GM12878 (cell line): Measurements from ENCODE around the gene SLC2A1. TPM values are rescaled to one million over a fixed set of nuclear protein-coding genes. Genes with fewer than 3 reads are reported as not detected.

Source experiments
- ATAC-seq: fragments of 200-7000 bp; cut with Tn5 transposase; 3 replicates; pipeline ENCODE4 v1.9.1; 2020; ENCODE audit warnings: mild to moderate bottlenecking, moderate library complexity
- BruUV-seq: library from RNA; stranded (reverse); fragments of 400-500 nt; replicated peaks from 2 replicates; lab custom pipeline; 2021; lab: Mats Ljungman, UMichigan
- CTCF ChIA-PET: fragments of 300-600 bp; sonication (Branson Sonifier 250); formaldehyde crosslinking; extraction: SDS; loops from one replicate; lab custom pipeline; 2021; ENCODE audit warnings: inconsistent platforms; lab: Yijun Ruan, JAX
- POLR2A ChIA-PET: fragments of 350-600 bp; formaldehyde crosslinking; extraction: SDS; loops from one replicate; lab custom pipeline; 2021; ENCODE audit warnings: inconsistent platforms; lab: Charles Lee
- RAD21 ChIA-PET: fragments of 300-600 bp; sonication (Branson Sonifier 250); formaldehyde crosslinking; loops from one replicate; lab custom pipeline; 2023; ENCODE audit warnings: antibody characterized with exemption; ENCODE audit not compliant: unreplicated experiment; lab: Charles Lee
- SMC1A ChIA-PET: fragments of 300-600 bp; sonication (Branson Sonifier 250); formaldehyde crosslinking; loops from one replicate; lab custom pipeline; 2023; ENCODE audit not compliant: unreplicated experiment, uncharacterized antibody; lab: Charles Lee
- DNase-seq: peaks from one replicate; pipeline ENCODE4 v3.0.0-alpha.2; 2011; ENCODE audit warnings: low read depth, low spot score
- FAIRE-seq: peaks from 3 replicates; lab custom pipeline; 2011; peaks lifted over from hg19 to GRCh38; lab: Jason Lieb, UNC
- H2AFZ ChIP-seq: 2 replicates; pipeline ENCODE4 v1.6.0; 2011; ENCODE audit warnings: low read depth, low read length, control low read depth; ENCODE audit not compliant: control insufficient read depth
- H3K27ac ChIP-seq: 2 replicates; pipeline ENCODE4 v1.5.1; 2011; ENCODE audit warnings: control low read depth; ENCODE audit not compliant: control insufficient read depth, insufficient read depth
- H3K27me3 ChIP-seq, 2 experiments: replicated peaks in 1 of 2; 2 replicates each; pipeline versions ENCODE4 v1.6.0 to v1.6.1; 2011; ENCODE audit warnings: low read length in 1 of 2; ENCODE audit not compliant: control insufficient read depth in 2 of 2, insufficient read depth in 2 of 2
- H3K36me3 ChIP-seq, 2 experiments: 2 replicates each; pipeline ENCODE4 v1.5.1; 2011; ENCODE audit warnings: low read length in 1 of 2; ENCODE audit not compliant: control insufficient read depth in 2 of 2, insufficient read depth in 2 of 2
- H3K4me1 ChIP-seq: 2 replicates; pipeline ENCODE4 v1.6.1; 2011; ENCODE audit warnings: mild to moderate bottlenecking, low read length, moderate library complexity, mixed read lengths; ENCODE audit not compliant: control insufficient read depth, insufficient read depth
- H3K4me2 ChIP-seq: 2 replicates; pipeline ENCODE4 v1.6.0; 2011; ENCODE audit warnings: control low read depth; ENCODE audit not compliant: control insufficient read depth, insufficient read depth
- H3K4me3 ChIP-seq: fragments of 200-600 bp; sonication (generic); 2 replicates; pipeline ENCODE4 v1.5.1; 2016
- H3K79me2 ChIP-seq: 2 replicates; pipeline ENCODE4 v1.6.0; 2011; ENCODE audit warnings: low read length; ENCODE audit not compliant: control insufficient read depth, insufficient read depth
- H3K9ac ChIP-seq: 2 replicates; pipeline ENCODE4 v1.8.0; 2011; ENCODE audit warnings: low read length, control low read depth, mixed read lengths; ENCODE audit not compliant: control insufficient read depth, insufficient read depth
- H3K9me3 ChIP-seq: replicated peaks from 3 replicates; pipeline ENCODE4 v1.5.1; 2011; ENCODE audit warnings: mild to moderate bottlenecking, low read length; ENCODE audit not compliant: control insufficient read depth, insufficient read depth
- H4K20me1 ChIP-seq: 2 replicates; pipeline ENCODE4 v1.6.0; 2011; ENCODE audit not compliant: control insufficient read depth, insufficient read depth
- ATF7 ChIP-seq: fragments of 450-650 bp; IDR thresholded peaks from 2 replicates; pipeline ENCODE4 v1.6.1; 2016; ENCODE audit warnings: low read depth, mild to moderate bottlenecking
- HDAC2 ChIP-seq: fragments of 200-600 bp; sonication (generic); IDR thresholded peaks from 2 replicates; pipeline ENCODE4 v1.6.1; 2017
- IRF5 ChIP-seq: fragments of 450-650 bp; IDR thresholded peaks from 2 replicates; pipeline ENCODE4 v1.6.1; 2017; ENCODE audit warnings: borderline replicate concordance
- KAT2A ChIP-seq: conservative IDR thresholded peaks from 2 replicates; pipeline ENCODE4 v1.6.1; 2011; ENCODE audit warnings: low read depth, low read length; ENCODE audit not compliant: control insufficient read depth
- LARP7 ChIP-seq: fragments of 450-650 bp; IDR thresholded peaks from 2 replicates; pipeline ENCODE4 v1.6.1; 2017; ENCODE audit warnings: mild to moderate bottlenecking
- RUNX3 ChIP-seq: IDR thresholded peaks from 2 replicates; pipeline ENCODE4 v1.6.1; 2012; ENCODE audit warnings: low read length, inconsistent platforms
- SREBF1 ChIP-seq: IDR thresholded peaks from 2 replicates; pipeline ENCODE4 v1.6.1; 2012; ENCODE audit warnings: mild to moderate bottlenecking, low read length
- ZNF217 ChIP-seq: fragments of 450-650 bp; IDR thresholded peaks from 2 replicates; pipeline ENCODE4 v1.6.1; 2017; ENCODE audit warnings: antibody characterized with exemption, mild to moderate bottlenecking
- WGBS: methylation state at CpG from one replicate; pipeline ENCODE4 v1.1.6; 2016; ENCODE audit warnings: low lambda C conversion rate; ENCODE audit not compliant: insufficient replicate concordance, insufficient coverage; ENCODE audit errors: missing lambda C conversion rate; 5-methylcytosine and 5-hydroxymethylcytosine counted together
- in situ Hi-C: fragments of 300-500 bp; cut with MboI; formaldehyde crosslinking; loops from 9 replicates; pipeline ENCODE4 v1.14.3; 2018; ENCODE audit warnings: mixed read lengths
- intact Hi-C: fragments of 100-400 bp; cut with micrococcal nuclease; formaldehyde crosslinking; loops from one replicate; pipeline ENCODE4 v1.14.2; 2022; ENCODE audit not compliant: unreplicated experiment
- polyA plus RNA-seq, 11 experiments: library from polyadenylated mRNA; depleted of rRNA in 4 of 11; unstranded in 6 of 11; stranded (reverse) in 5 of 11; fragments of >200 nt; fragmentation: Nextera tagmentation in 4 of 11; fragmentation: Illumina TruSeq in 1 of 11; extraction: Ambion mirVana in 4 of 11; extraction: Trizol in 1 of 11; gene quantifications; 1 replicate in 1 of 11; 2 replicates in 10 of 11; pipeline versions ENCODE4 v1.2.1 to v1.2.3, GENCODE V29; 2011 to 2016; ENCODE audit warnings: inconsistent platforms in 2 of 11, missing spikeins in 2 of 11, low read depth in 1 of 11
- total RNA-seq, 4 experiments: library from RNA; depleted of rRNA in 3 of 4; stranded (reverse); fragments of >200 nt in 3 of 4; fragmentation: Illumina TruSeq in 1 of 4; extraction: Trizol in 1 of 4; gene quantifications; 2 replicates each; pipeline versions ENCODE4 v1.2.1 to v1.2.3, GENCODE V29; 2013 to 2021
- TF ChIP-seq, protein P1 (sequence below): fragments of 450-650 bp; IDR thresholded peaks from 2 replicates; pipeline ENCODE4 v1.6.1; 2017; ENCODE audit warnings: antibody characterized with exemption, mild to moderate bottlenecking, moderate library complexity
- TF ChIP-seq, protein P2 (sequence below): fragments of 450-650 bp; IDR thresholded peaks from 2 replicates; pipeline ENCODE4 v1.6.1; 2014; ENCODE audit warnings: mild to moderate bottlenecking
- TF ChIP-seq, protein P3 (sequence below): fragments of 150-350 bp; IDR thresholded peaks from 2 replicates; pipeline ENCODE4 v1.6.1; 2016; ENCODE audit warnings: low read depth, low read length
- TF ChIP-seq, protein P4 (sequence below): IDR thresholded peaks from 2 replicates; pipeline ENCODE4 v1.6.1; 2011; ENCODE audit warnings: borderline replicate concordance, low read depth, mild to moderate bottlenecking, moderate library complexity, mixed read lengths, low read length; ENCODE audit not compliant: insufficient read depth; ENCODE audit errors: extremely low read length

Gene SLC2A1
- total and polyA plus RNA-seq, 10 of the 15 experiments (the other 5 are each of a cell fraction or from before 2014, with no cell fraction given), result 5.7 to 66.0 (median 44.2) TPM

DNA sequence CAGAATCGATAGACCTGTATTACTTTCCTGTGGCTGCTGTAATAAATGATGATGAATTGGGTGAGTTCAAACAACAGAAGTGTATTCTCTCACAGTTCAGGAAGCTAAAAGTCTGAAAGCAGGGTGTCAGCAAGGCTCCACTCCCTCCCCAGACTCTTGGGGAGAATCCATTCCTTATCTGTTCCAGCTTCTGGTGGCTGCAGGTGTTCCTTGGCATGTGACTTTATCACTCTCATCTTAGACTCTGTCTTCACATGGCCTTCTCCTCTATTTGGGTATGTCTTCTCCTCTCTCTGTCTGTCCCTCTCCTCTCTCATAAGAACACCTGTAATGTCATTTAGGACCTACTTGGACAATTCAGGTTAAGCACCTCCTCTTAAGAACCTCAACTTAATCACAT is 44.1 kb upstream of the SLC2A1 start:
- WGBS, result 13% methylated on average over 1 of the region's 1 CpG
- Histone ChIP-seq H3K27me3 (no peaks in the 10 kb centered on the region), H3K36me3 (no peaks in the 10 kb centered on the region), H3K4me2 (no peak overlapping the region), H3K27ac (no peak overlapping the region), H3K79me2 (no peaks in the 10 kb centered on the region), H2AFZ (no peak overlapping the region), H3K9me3 (no peaks in the 10 kb centered on the region; the same call in 2 of the 3 replicates), H3K9ac (no peak overlapping the region), H4K20me1 (no peaks in the 10 kb centered on the region), H3K4me1 (no peaks in the 10 kb centered on the region), H3K4me3 (no peak overlapping the region)
- intact Hi-C loops (no loop called here), in situ Hi-C loops (no loop called here)
- DNase-seq (no peak), ATAC-seq (no peak), FAIRE-seq (no peak)
- no TSS peak for BruUV-seq
- ChIA-PET RAD21 (no interaction called here), POLR2A (interaction anchor here (0.7 kb wide), 2 partner anchors 80 to 349 kb away, joined by 3 read pairs; no protein-coding TSS in a partner anchor), CTCF (interaction anchor here (0.6 to 1.2 kb wide), 3 partner anchors 70 to 1465 kb away, joined by 3 to 4 read pairs (median 3); no protein-coding TSS in a partner anchor), SMC1A (interaction anchor here (0.6 kb wide), 1 partner anchor 83 kb away, joined by 3 read pairs; no protein-coding TSS in a partner anchor)
- TF ChIP-seq, protein P1, sequence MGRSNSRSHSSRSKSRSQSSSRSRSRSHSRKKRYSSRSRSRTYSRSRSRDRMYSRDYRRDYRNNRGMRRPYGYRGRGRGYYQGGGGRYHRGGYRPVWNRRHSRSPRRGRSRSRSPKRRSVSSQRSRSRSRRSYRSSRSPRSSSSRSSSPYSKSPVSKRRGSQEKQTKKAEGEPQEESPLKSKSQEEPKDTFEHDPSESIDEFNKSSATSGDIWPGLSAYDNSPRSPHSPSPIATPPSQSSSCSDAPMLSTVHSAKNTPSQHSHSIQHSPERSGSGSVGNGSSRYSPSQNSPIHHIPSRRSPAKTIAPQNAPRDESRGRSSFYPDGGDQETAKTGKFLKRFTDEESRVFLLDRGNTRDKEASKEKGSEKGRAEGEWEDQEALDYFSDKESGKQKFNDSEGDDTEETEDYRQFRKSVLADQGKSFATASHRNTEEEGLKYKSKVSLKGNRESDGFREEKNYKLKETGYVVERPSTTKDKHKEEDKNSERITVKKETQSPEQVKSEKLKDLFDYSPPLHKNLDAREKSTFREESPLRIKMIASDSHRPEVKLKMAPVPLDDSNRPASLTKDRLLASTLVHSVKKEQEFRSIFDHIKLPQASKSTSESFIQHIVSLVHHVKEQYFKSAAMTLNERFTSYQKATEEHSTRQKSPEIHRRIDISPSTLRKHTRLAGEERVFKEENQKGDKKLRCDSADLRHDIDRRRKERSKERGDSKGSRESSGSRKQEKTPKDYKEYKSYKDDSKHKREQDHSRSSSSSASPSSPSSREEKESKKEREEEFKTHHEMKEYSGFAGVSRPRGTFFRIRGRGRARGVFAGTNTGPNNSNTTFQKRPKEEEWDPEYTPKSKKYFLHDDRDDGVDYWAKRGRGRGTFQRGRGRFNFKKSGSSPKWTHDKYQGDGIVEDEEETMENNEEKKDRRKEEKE, result no peak
- TF ChIP-seq RUNX3 (no peak), LARP7 (no peak), SREBF1 (no peak), IRF5 (no peak), ZNF217 (no peak), HDAC2 (no peak), ATF7 (no peak), KAT2A (no peak)
- TF ChIP-seq, protein P2, sequence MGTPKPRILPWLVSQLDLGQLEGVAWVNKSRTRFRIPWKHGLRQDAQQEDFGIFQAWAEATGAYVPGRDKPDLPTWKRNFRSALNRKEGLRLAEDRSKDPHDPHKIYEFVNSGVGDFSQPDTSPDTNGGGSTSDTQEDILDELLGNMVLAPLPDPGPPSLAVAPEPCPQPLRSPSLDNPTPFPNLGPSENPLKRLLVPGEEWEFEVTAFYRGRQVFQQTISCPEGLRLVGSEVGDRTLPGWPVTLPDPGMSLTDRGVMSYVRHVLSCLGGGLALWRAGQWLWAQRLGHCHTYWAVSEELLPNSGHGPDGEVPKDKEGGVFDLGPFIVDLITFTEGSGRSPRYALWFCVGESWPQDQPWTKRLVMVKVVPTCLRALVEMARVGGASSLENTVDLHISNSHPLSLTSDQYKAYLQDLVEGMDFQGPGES, result no peak
- TF ChIP-seq, protein P3, sequence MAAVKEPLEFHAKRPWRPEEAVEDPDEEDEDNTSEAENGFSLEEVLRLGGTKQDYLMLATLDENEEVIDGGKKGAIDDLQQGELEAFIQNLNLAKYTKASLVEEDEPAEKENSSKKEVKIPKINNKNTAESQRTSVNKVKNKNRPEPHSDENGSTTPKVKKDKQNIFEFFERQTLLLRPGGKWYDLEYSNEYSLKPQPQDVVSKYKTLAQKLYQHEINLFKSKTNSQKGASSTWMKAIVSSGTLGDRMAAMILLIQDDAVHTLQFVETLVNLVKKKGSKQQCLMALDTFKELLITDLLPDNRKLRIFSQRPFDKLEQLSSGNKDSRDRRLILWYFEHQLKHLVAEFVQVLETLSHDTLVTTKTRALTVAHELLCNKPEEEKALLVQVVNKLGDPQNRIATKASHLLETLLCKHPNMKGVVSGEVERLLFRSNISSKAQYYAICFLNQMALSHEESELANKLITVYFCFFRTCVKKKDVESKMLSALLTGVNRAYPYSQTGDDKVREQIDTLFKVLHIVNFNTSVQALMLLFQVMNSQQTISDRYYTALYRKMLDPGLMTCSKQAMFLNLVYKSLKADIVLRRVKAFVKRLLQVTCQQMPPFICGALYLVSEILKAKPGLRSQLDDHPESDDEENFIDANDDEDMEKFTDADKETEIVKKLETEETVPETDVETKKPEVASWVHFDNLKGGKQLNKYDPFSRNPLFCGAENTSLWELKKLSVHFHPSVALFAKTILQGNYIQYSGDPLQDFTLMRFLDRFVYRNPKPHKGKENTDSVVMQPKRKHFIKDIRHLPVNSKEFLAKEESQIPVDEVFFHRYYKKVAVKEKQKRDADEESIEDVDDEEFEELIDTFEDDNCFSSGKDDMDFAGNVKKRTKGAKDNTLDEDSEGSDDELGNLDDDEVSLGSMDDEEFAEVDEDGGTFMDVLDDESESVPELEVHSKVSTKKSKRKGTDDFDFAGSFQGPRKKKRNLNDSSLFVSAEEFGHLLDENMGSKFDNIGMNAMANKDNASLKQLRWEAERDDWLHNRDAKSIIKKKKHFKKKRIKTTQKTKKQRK, result no peak
- TF ChIP-seq, protein P4, sequence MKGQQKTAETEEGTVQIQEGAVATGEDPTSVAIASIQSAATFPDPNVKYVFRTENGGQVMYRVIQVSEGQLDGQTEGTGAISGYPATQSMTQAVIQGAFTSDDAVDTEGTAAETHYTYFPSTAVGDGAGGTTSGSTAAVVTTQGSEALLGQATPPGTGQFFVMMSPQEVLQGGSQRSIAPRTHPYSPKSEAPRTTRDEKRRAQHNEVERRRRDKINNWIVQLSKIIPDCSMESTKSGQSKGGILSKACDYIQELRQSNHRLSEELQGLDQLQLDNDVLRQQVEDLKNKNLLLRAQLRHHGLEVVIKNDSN, result no peak
